Type B pancreatic cell (in vitro differentiated cells): Measurements from ENCODE around the gene NUTF2. TPM values are rescaled to one million over a fixed set of nuclear protein-coding genes. Genes with fewer than 3 reads are reported as not detected.
"Not testable (repeated sequence)": the region's sequence is repeated elsewhere in the genome, so short reads cannot be mapped to it uniquely, and the experiment has no call there.

Source experiments
- DNase-seq: peaks from one replicate; pipeline ENCODE4 v3.0.0; 2021; ENCODE audit warnings: mixed read lengths; ENCODE audit not compliant: unreplicated experiment; ENCODE audit errors: extremely low spot score
- H3K27ac Mint-ChIP-seq: 2 replicates; pipeline ENCODE4 v1.8.0; 2021; ENCODE audit warnings: mild to moderate bottlenecking, mixed read lengths
- H3K27me3 Mint-ChIP-seq: 2 replicates; pipeline ENCODE4 v1.8.0; 2021; ENCODE audit warnings: mixed read lengths
- H3K36me3 Mint-ChIP-seq: 2 replicates; pipeline ENCODE4 v1.8.0; 2021; ENCODE audit warnings: mixed read lengths
- H3K4me1 Mint-ChIP-seq: one replicate; pipeline ENCODE4 v1.8.0; 2021; ENCODE audit warnings: mixed read lengths; ENCODE audit not compliant: unreplicated experiment
- H3K4me3 Mint-ChIP-seq: 2 replicates; pipeline ENCODE4 v1.8.0; 2021; ENCODE audit warnings: mild to moderate bottlenecking, mixed read lengths
- H3K9me3 Mint-ChIP-seq: 2 replicates; pipeline ENCODE4 v1.8.0; 2021; ENCODE audit warnings: mixed read lengths
- CTCF ChIP-seq: fragments of 200-600 bp; sonication (generic); conservative IDR thresholded peaks from 2 replicates; pipeline ENCODE4 v1.5.0; 2021; ENCODE audit warnings: antibody characterized with exemption, mild to moderate bottlenecking
- total RNA-seq: library from RNA; stranded (reverse); gene quantifications from 2 replicates; pipeline ENCODE4 v1.2.1, GENCODE V29; 2021; ENCODE audit warnings: low replicate concordance

Gene NUTF2
- total RNA-seq, 1 donor from 2014 or later, result 144 TPM

GRCh38 chr16:67833030-67833414 is 13.7 kb upstream of the NUTF2 start:
- H3K36me3 Mint-ChIP-seq, result no peaks in the 10 kb centered on the region
- no peaks in the 10 kb centered on the region for H3K9me3 Mint-ChIP-seq
- peak overlapping the region; percentile 80 for H3K27ac Mint-ChIP-seq
- DNase-seq, result no peak
- peaks cover 9% of the 10 kb centered on the region for H3K4me1 Mint-ChIP-seq
- H3K27me3 Mint-ChIP-seq, result no peaks in the 10 kb centered on the region
- peak overlapping the region; percentile 90 for H3K4me3 Mint-ChIP-seq
- no peak for TF ChIP-seq CTCF

DNA sequence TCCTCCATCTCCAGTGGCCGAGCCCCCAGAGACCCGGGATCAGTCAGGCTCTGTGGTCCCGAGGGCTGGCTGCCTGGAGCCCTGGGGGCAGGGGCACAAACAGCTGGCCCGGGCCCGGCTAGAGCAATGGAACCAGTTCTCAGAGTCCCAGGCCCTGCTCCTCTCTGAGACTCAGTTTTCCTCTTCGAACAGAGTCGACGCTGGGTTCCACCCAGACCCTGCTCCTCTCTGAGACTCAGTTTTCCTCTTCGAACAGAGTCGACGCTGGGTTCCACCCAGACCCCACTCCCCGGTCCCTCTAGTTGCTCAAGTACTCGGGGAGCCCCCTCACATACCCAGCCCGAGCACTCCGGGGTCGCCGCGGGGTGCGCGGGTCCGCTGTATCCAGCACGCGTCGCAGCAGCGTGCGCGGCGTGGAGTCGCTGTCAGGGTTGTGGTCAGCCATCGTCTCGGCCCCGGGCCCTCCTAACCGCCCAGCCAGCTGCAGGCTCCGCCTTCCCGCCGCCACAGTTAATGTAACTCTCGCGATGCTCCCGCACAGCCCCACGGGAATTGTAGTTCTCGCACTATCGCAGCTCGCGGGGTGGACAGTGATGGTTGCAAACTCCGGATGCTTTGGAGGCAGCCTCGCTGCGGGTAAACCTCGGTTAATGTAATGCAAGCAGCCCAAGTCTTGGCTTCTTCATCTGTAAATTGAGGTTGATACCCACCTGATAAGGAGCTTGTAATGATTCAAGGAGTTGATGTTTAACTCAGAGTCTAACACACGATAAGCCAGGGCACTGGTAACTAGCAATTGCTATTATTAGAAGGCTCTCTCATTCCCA is 13.1 kb upstream of the NUTF2 start:
- Mint-ChIP-seq H3K4me3 (peak overlapping the region; percentile 90), H3K36me3 (no peaks in the 10 kb centered on the region), H3K4me1 (peaks cover 9% of the 10 kb centered on the region), H3K9me3 (no peaks in the 10 kb centered on the region), H3K27ac (peak overlapping the region; percentile 80), H3K27me3 (no peaks in the 10 kb centered on the region)
- peak; percentile 94 for DNase-seq
- no peak for TF ChIP-seq CTCF

- Mint-ChIP-seq H3K4me1 (peaks cover 9% of the 10 kb centered on the region), H3K9me3 (no peaks in the 10 kb centered on the region), H3K4me3 (peak overlapping the region; percentile 90), H3K27me3 (no peaks in the 10 kb centered on the region), H3K27ac (peak overlapping the region; percentile 65), H3K36me3 (no peaks in the 10 kb centered on the region)
- TF ChIP-seq CTCF, result no peak
- DNase-seq, result no peak
These were observed 12.5 kb upstream of the NUTF2 start for GRCh38 chr16:67834242-67834614.

DNA sequence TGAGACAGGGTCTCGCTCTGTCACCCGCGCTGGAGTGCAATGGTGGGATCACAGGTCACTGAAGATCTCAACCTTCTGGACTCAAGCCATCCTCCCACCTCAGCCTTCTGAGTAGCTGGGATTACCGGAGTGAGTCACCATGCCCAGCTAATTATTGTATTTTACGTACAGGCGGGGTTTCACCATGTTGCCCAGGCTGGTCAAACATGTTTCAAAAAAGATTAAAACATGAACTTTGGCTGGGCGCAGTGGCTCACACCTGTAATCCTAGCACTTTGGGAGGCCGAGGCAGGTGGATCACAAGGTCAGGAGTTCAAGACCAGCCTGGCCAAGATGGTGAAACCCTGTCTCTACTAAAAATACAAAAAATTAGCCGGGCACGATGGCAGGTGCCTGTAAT is 9.5 kb upstream of the NUTF2 start:
- not testable (repeated sequence) for H3K4me3 Mint-ChIP-seq, H3K27me3 Mint-ChIP-seq, H3K36me3 Mint-ChIP-seq, DNase-seq, H3K9me3 Mint-ChIP-seq, H3K27ac Mint-ChIP-seq
- peaks cover 15% of the 10 kb centered on the region for H3K4me1 Mint-ChIP-seq

DNA sequence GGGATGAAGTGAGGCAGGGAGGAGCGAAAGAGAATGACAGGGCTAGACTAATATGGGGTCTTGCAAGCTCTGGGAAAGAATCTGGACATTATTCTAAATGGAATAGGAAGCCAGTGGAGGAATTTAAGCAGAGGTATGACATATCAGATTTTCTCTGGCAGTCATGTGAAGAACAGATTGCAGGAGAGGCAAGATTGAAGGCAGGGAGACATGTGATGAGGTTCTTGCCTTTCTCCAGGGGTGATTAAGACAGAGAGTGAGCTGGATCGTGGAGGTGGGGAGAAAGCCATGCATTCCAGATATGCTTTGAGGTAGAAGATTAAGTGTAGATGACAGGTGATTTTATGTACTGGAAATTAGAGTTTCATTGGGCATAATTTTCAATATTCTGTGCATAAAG is 8.9 kb upstream of the NUTF2 start:
- H3K27me3 Mint-ChIP-seq, result no peaks in the 10 kb centered on the region
- peaks cover 9% of the 10 kb centered on the region for H3K4me1 Mint-ChIP-seq
- no peak for TF ChIP-seq CTCF
- H3K27ac Mint-ChIP-seq, result no peak overlapping the region
- peak overlapping the region; percentile 13 for H3K4me3 Mint-ChIP-seq
- H3K9me3 Mint-ChIP-seq, result no peaks in the 10 kb centered on the region
- DNase-seq, result no peak
- H3K36me3 Mint-ChIP-seq, result no peaks in the 10 kb centered on the region

DNA sequence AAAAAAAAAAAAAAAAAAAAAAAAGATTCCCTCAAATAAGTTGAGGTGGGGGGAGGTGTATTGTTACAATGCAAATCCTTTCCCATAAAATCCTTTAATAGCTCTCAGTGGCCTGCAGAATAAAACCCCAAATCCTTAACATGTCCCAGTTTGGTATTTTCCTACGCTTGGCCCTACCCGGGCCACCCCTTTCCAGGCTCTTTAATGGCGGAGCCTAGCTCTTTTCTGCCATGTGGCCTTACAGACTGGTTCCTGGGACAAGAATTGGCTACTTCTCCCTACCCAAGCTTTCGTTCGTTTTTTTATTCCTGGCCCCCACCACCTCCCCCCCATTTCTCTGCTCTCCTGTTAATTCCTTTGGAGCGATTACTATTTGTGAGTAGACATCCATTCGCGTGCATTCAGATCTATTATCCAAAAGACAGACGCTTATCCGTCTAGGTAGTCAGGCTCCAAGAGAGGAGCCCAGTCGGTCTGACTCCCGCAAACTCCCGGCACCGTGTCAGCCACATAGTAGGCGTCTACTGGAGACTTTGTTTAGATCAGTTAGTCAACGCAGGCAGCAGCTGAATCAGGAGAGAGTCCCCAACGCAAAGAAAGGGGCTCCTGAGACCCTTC is 5.4 kb upstream of the NUTF2 start:
- DNase-seq, result no peak
- Mint-ChIP-seq H3K4me1 (peaks cover 31% of the 10 kb centered on the region), H3K27ac (peak overlapping the region; percentile 98), H3K9me3 (no peaks in the 10 kb centered on the region), H3K36me3 (no peaks in the 10 kb centered on the region), H3K27me3 (no peaks in the 10 kb centered on the region), H3K4me3 (peak overlapping the region; percentile 96)
- TF ChIP-seq CTCF, result no peak
